NCI-H2227 (cell line): ENCODE measurements around the gene XXYLT1.

ENCODE experiments used
- DNase-seq: peaks from one replicate; lab custom pipeline; 2025; ENCODE audit not compliant: unreplicated experiment; lab: John Stamatoyannopoulos, UW

The XXYLT1 gene

DNA sequence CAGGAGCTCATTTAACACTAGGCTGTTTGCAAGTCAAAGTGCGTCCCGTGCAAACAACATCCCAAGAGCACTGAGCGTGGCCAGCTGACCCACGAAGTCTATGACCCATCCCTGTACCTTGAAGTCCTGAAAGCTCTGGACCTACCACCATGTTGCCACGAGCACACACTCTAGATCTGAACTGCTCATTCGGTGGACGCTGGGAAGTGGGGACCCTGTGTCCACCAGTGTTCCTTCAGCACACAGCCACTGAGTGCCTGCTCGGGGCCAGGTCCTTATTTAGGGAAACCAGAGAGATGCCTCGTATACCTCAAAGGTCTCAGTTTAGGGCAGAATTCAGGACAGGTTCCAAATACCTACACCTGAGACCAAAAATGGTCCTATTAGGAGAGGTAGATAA lies 236.9 kb downstream of the XXYLT1 start:
- DNase-seq: no peak

DNA sequence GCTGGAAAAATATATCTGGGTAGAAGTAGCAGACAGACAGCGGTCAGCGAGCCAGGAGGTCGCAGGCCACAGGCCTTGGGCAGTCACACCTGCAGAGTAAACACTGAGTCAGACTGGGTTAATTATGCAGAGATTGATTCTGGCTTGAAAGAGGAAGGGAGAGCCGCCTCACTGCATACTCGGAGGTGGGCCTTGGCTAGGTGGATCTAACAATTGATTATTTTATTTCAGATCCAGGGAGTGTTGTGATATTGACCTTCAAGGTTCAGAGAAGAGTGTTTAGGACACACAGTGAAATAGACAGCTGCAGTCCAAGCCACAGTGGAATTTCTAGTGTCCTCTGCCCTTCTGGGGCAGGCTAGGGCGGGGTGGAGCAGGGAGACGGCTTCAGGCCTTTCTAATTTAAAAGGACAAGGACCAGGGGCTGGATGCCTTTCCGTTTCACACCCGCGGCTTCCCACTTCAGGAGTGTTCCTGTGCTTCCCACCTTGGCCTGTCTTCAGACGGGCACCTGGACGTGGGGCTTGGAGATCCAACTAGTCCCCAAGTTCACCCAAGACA lies 237.3 kb downstream of the XXYLT1 start:
- DNase-seq: no peak

DNA sequence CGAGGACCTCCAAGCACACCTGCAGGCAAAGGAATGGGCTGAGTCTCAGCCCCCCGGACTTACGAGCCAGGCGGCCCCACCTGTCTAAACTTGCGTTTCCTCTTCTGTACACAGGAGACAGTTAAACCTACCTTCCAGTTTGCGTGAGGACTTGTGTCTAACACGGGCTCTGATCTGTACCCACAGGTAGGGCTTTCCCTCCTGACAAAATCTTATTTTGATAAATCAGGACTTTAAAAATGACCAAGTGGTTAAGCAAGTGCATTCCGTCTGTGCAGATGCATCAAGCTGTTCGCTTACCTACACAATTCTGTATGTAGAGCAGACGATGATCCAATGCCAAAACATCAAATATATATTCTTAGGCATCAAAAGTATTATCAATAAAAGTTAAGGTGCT lies 238.0 kb downstream of the XXYLT1 start:
- no peak for DNase-seq

DNA sequence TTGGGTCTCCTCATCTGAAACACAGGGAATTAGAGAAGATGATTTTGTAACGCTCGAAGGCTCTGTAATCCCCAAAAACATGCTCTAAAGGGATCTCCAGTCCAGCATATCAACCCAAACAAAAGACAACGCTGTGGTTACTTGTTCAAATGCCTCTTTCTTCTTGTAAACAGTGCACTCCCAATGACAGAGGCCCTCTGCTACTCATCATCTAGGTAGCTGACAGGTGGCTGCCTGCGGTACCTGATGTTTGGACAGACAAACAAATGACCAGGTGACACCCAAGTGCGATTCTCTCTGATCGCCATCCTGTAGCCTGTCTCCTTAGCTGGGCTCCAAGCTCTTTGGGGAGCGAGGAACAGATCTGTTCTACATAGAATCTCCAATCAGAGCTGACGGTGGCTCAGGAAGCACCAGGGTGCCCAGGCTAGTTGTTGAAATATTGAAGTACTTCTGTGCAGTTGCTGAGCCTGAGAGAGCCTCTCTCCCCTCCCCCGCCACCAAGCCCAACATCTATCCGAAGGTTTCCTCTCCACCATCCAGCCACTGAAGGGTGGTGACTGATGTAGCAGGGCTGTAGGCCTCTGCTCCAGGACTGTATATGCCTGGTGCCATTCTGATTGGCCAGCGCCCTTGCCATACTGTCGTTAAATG lies 238.7 kb downstream of the XXYLT1 start:
- no peak for DNase-seq

DNA sequence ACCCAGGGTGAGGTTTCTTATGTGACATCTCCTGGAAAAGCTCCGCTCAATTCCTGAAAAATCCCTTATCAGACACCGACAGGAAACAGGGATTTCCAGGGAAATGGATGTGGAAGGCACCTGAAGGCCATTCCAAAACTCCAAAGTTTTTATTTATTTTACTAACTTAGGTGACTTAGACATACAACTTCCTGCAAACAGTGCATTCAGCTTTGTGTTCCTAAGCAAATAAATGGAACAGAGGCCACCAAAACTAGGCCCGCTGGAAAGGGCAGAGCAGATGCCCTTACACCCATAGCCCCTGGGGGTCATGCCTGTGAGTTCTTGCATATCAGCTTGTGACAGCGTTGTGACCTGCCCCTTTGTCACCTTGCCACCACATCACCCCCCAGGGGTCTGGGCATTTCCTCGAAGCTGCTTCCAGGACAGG lies 239.4 kb downstream of the XXYLT1 start:
- no peak for DNase-seq

DNA sequence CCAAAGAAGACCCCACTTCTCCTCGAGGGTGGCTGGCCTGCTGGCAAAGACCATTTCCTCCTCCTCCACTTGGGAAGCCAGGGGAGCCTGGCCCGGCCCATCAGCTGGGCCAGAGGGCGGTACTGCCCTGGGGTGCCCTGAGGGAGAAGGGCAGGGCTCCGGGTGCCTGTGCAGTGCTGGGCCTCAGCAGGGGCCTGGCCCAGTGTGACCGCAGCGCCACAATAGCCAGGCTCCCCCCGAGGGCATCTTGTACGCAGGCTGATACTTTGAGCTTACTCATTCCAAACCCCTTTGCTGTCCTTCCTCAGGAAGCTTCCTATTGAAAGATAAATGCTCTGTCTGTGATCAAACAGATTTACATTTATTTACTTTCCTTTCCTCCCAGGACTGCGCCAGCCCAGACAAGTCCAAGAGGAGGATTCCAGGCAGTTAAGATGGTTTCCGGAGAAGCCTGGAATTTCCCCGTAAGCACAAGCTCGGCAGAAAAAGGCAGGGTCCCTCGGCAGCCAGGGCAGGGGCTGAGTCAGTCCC lies 240.1 kb downstream of the XXYLT1 start:
- no peak for DNase-seq

DNA sequence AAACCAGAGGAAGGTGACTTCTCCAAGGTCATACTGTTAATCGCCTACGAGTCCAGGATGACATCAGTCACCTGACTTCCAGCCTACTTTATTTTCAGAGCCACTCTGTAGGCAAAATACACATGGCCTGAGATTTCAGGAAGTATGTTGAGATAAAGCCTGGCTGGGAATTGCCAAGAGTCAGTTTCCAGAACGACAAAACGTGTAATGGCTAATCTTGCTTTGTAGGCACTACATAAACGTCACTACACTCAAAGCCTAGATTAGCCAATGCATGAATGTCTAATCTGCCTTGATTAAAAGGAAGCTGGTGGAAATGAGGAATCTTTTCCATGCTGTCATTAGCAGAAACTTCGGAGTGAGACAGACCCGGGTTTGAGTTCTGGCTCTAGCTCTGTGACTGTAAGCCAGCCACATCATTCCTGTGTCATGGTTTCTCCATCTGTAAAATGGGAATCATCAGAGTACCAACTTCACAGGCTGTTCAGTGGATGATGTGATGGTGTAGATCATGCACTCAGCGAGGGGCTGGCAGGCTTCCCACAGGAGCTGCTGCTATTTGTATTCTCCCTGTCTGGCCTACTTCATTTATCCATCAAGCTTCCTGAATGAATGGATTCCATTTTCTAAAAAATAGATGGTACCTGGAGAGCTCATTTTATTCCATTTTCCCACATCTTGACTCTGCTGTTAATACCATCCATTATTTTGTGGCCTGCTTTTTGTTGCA lies 241.9 kb downstream of the XXYLT1 start:
- DNase-seq: no peak

DNA sequence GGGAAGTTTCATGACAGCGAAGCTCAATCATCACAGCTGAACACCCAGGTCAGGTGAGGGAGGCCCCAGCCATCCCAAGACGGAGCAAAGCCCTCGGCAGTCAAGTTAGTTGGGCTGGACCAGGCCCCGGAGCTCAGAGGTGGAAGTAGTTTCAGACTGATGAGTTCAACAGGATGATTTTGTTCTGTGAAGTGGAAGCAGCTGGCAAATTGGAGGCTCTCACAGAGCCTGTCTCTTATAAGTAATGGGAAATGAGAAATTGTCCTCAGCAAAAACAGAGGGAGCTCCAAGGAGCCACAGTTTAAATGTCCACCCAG lies 245.1 kb downstream of the XXYLT1 start:
- DNase-seq: no peak

DNA sequence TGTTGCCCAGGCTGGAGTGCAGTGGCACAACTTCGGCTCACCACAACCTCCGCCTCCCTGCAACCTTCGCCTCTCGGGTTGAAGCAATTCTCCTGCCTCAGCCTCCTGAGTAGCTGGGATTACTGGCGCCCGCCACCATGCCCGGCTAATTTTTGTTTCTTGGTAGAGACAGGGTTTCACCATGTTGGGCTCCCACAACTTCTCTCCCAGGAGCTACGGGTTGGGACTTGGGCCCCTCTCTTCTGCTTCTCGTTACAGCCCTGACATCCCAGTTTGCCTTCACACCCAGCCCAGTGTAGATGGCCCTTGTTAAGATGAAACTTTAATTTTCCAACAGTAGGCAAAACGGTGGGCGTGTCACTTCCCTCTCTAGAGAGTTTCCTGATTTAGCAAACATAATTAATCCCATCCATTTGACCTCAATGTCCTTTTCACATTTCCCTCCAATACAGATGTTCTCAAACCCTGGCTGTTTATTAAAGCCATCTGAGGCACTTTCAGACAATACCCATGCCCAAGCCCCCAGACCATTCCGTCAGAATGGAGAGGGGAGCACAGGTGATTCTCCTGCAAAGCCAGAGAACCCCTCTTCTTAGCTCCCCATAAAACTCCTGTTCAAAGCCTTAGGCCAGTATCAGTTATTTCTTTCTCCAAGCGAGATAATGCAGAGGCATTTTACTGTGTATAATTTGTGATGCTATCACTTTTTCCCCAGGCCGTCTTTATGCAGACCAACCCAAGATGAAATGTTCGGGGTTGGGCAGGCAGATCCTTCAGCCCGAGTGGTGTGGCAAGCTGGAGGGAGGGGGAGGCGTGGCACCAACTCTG lies 245.7 kb downstream of the XXYLT1 start:
- DNase-seq: no peak

DNA sequence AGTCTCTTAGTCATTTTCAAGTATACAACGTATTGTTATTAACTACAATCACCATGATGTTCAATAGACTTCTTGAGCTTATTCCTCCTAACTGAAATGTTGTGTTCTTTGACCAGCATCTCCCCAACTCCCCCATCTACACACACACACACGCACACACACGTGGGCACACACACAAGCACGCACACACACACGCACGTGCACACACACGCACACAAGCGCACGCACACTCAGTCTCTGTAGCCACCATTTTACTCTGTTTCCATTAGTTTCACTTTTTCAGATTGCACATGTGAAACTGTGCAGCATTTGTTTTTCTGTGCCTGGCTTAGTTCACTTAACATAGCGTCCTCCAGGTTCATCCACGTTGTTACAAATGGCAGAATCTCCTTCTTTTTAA lies 247.0 kb downstream of the XXYLT1 start:
- no peak for DNase-seq

DNA sequence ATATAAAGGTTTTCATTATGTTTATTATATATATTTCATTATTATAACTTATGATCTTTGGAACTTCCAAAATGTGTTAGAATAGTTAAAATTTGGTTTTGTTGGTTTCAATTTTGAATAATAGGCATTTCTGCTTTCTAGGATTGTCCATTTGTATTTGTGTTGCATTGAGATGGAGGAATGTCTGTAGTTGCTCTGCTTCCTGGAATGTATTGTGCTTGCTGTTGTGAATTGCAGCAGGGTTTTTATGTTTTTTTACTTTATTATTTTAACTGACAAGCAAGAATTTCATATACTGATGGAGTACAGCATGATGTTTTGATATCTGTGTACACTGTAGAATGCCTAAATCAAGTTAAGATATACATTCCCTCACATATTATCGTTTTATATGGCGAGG lies 247.4 kb downstream of the XXYLT1 start:
- no peak for DNase-seq

DNA sequence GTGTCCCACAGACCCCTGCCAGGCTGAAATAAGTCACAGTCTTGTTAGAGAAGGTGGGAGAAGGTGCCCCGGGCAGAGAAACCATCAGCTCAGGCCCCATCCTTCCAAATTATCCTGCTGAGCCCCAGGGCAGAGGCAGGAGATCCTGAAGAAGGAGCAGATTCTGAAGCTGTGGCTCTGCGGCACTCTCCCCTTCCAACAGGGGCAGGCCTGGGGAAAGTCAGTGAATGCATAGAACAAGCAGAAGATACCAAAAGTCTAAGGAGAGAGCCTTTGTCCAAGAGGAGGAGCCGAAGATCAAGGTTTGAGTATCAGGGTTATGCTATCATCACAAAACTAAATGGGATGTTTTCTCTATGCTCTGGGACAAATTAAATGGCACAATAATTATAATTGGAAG lies 249.3 kb downstream of the XXYLT1 start:
- no peak for DNase-seq

DNA sequence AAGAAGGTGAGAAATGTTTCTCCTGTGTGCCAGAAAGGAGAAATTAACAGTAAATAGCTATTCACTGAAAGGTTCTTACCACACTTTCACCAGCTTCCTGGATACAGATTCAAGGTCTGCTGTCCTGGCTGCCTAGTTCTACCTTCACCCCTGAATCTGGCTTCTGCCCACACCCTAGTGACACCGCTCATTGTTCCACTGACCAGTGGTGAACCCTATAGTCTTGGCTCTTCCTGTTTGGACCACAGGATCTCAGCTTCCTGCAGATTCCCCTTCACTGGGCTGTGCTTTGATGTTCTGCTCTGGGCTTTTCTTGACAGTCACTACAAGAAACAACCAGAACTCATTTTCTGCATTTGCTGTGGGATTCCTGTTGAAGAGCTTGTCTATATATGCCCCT lies 250.0 kb downstream of the XXYLT1 start:
- DNase-seq: no peak

DNA sequence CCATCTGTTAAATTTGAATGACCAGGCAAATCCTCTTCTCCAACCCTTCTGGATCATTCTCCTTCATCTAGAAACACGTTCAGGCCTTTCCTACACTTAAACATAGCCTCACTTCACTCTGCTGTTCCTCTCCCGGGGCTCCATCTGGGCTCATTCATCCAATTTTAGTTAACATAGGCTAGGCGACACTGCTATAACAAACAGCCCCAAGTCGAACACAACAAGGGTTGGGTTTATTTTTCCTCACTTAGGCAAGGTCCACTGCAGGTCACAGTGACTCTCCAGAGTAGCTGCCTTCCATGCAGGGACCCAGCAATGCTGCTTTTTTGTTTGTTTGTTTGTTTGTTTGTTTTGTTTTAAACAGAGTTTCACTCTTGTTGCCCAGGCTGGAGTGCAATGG lies 250.8 kb downstream of the XXYLT1 start:
- no peak for DNase-seq

DNA sequence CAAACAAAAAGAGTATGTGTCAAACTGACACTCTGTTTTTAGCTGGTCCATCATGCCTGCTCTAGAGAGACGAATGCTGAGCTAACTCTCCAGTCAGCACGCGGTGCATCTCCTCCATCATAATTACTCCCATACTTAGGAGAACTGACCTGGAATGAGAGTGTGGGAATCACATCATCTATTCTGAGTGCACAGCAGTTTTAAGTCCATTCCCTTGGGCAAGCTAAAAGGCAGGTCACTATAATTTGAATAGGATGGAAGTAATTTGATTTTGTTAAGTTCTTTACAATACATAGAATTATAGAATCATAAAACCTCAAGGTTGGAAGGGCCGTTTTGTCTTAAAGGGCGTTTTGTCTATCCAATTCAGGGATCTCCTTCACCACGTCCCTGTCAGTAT lies 251.6 kb downstream of the XXYLT1 start:
- no peak for DNase-seq
